Psoas muscle (tissue), 8 donors: Measurements from ENCODE around the gene ATG4D. TPM values are rescaled to one million over a fixed set of nuclear protein-coding genes. Genes with fewer than 3 reads are reported as not detected.

Experiments used
- ATAC-seq, 4 donors: fragments of 200-7000 bp; cut with Tn5 transposase; one replicate each; pipeline ENCODE4 v1.9.1; 2020; ENCODE audit warnings: moderate library complexity in 3 of 4, mild to moderate bottlenecking in 2 of 4
- DNase-seq, 2 donors: peaks; one replicate each; pipeline ENCODE4 v3.0.0-alpha.2; 2020
- H3K27ac ChIP-seq: fragments of 200-600 bp; one replicate; pipeline ENCODE4 v1.8.0; 2022
- H3K27me3 ChIP-seq, 3 donors: fragments of 200-600 bp in 1 of 3; one replicate each; pipeline versions ENCODE4 v1.6.1 to v1.8.0; 2013 to 2022; ENCODE audit warnings: low read length in 2 of 3, mild to moderate bottlenecking in 2 of 3, moderate library complexity in 1 of 3; ENCODE audit not compliant: insufficient read depth in 3 of 3
- H3K36me3 ChIP-seq, 2 donors: fragments of 200-600 bp in 1 of 2; one replicate each; pipeline versions ENCODE4 v1.6.1 to v1.8.0; 2013 to 2022; ENCODE audit warnings: low read depth in 1 of 2, mild to moderate bottlenecking in 1 of 2, moderate library complexity in 1 of 2; ENCODE audit not compliant: insufficient read depth in 1 of 2
- H3K4me1 ChIP-seq: fragments of 200-600 bp; one replicate; pipeline ENCODE4 v1.8.0; 2022
- H3K4me3 ChIP-seq: fragments of 200-600 bp; one replicate; pipeline ENCODE4 v1.8.0; 2022; ENCODE audit warnings: mild to moderate bottlenecking
- H3K9me3 ChIP-seq: fragments of 200-600 bp; one replicate; pipeline ENCODE4 v1.8.0; 2022
- WGBS, 3 donors: extraction: QIAGEN DNeasy Blood & Tissue Kit; methylation state at CpG; one replicate each; pipeline versions ENCODE4 v1.1.6 to v1.1.7; 2013; 5-methylcytosine and 5-hydroxymethylcytosine counted together
- intact Hi-C, 2 donors: fragments of 100-400 bp; cut with DNase I; formaldehyde crosslinking; loops; one replicate each; pipeline versions ENCODE4 v1.11.0 to v1.14.2; 2022
- polyA plus RNA-seq, 3 donors: library from polyadenylated mRNA; stranded (reverse); fragments of 200-250 nt; gene quantifications; one replicate each; pipeline ENCODE4 v1.2.3, GENCODE V29; 2013
- total RNA-seq, 4 donors: library from RNA; stranded (reverse); fragmentation: NEBNext Ultra II Directional in 2 of 4; extraction: Animal tissue kit (Norgen Biotek cat#: 25700) in 2 of 4; gene quantifications; one replicate each; pipeline versions ENCODE4 v1.2.1 to v1.2.4, GENCODE V29; 2021 to 2023
- TF ChIP-seq, protein P1 (sequence below): fragments of 200-600 bp; IDR thresholded peaks from one replicate; pipeline ENCODE4 v1.8.0; 2022; ENCODE audit warnings: antibody characterized with exemption
- donor health status: healthy with polysubstance abuse.
- donor health status: DM: no; HTN: no; CAD: no; lungs with moderate emphysema.
- donor health status: Bipolar disorder and iron deficiency.
- donor health status: healthy.
- donor health status: DM: yes; HTN: yes; CAD: no.
- donor health status: DM: no; HTN: no; CAD: no.
- donor health status: DM: no; HTN: no; CAD: no.
- donor health status: DM: yes; HTN: yes; CAD: no.

Gene ATG4D
- total and polyA plus RNA-seq, 7 donors = 42.5 to 95.7 (median 65.8) TPM

GRCh38 chr19:10583036-10583776, 39.5 kb downstream of the ATG4D start:
- Histone ChIP-seq H3K27me3 (peaks cover 0 to 13% (median 0%) of the 10 kb centered on the region in 3 donors), H3K4me1 (peaks cover 5% of the 10 kb centered on the region), H3K4me3 (no peak overlapping the region), H3K27ac (no peak overlapping the region), H3K9me3 (no peaks in the 10 kb centered on the region), H3K36me3 (no peaks in the 10 kb centered on the region)
- WGBS, 3 donors = 81 to 91% (median 83%) methylated on average over 9 of the region's 9 CpGs
- TF ChIP-seq, protein P1, sequence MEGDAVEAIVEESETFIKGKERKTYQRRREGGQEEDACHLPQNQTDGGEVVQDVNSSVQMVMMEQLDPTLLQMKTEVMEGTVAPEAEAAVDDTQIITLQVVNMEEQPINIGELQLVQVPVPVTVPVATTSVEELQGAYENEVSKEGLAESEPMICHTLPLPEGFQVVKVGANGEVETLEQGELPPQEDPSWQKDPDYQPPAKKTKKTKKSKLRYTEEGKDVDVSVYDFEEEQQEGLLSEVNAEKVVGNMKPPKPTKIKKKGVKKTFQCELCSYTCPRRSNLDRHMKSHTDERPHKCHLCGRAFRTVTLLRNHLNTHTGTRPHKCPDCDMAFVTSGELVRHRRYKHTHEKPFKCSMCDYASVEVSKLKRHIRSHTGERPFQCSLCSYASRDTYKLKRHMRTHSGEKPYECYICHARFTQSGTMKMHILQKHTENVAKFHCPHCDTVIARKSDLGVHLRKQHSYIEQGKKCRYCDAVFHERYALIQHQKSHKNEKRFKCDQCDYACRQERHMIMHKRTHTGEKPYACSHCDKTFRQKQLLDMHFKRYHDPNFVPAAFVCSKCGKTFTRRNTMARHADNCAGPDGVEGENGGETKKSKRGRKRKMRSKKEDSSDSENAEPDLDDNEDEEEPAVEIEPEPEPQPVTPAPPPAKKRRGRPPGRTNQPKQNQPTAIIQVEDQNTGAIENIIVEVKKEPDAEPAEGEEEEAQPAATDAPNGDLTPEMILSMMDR = no peak
- ATAC-seq = no peak
- DNase-seq = no peak
- intact Hi-C loops = no loop called here

- ATAC-seq = no peak
Measured at GRCh38 chr19:10586396-10586795, 42.7 kb downstream of the ATG4D start.

DNA sequence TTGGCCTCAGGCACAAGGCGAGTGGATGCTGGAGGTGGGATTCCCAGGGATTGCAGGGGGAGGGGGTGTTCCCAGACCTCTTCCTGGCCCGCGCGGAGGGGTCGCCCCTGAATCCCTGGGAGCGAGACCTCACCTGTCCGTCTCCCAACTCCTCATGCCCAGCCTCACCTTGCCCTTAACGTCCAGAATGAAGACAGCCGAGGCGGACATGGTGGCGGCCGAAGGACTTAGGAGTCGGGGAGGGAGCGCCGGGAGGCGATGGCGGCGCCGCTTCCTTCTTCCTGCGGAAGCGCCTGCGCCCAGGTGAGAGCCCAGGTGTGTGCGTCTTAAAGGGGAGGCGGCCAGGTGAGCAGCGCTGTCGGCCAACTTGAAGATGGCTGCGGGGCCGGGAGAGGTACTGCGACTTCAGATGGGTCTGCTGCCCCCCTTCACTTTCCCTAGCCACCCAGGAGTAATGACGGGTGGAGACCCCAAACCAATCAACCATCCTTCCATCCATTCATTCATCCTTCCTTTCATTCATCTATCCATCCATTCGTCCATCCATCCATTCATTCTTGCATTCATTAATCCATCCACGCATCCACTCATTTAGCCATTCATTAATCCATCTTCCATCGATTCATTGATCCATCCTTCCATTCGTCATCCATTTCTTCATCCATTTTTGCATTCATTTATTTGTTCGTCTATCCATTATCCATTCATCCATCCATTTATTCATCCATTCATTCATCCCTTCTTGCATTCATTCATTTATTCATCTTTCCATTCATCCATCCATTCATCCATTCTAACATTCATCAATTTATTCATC, 43.5 kb downstream of the ATG4D start, which contains the start of gene AP1M2:
TSS of gene AP1M2 (minus strand) at position 291 of the 817 bp plus-strand sequence. CDS start at position 210, 81 bp downstream.
- Histone ChIP-seq H3K27ac (no peak within 1 kb of the TSS), H3K27me3 (peaks cover 0 to 16% (median 0%) of the 10 kb centered on the region in 3 donors), H3K9me3 (no peaks in the 10 kb centered on the region), H3K4me1 (no peaks in the 10 kb centered on the region), H3K4me3 (no peak within 1 kb of the TSS), H3K36me3 (no peaks in the 10 kb centered on the region)
- intact Hi-C loops = no loop called here
- TF ChIP-seq, protein P1 = no peak
- WGBS, 3 donors = 18 to 21% (median 20%) methylated on average over 34 to 35 of the region's 35 CpGs
- no peak for ATAC-seq
- DNase-seq = no peak

More at GRCh38 chr19:10586396-10586795, 42.7 kb downstream of the ATG4D start:
- WGBS, 3 donors = 77 to 78% (median 77%) methylated on average over 6 of the region's 6 CpGs
- H3K9me3 ChIP-seq = no peaks in the 10 kb centered on the region
- no peaks in the 10 kb centered on the region for H3K36me3 ChIP-seq
- H3K27ac ChIP-seq = no peak overlapping the region
- intact Hi-C loops = no loop called here
- peaks cover 1% of the 10 kb centered on the region for H3K4me1 ChIP-seq
- TF ChIP-seq, protein P1 = no peak
- H3K27me3 ChIP-seq = peaks cover 0 to 16% (median 0%) of the 10 kb centered on the region in 3 donors
- H3K4me3 ChIP-seq = no peak overlapping the region
- DNase-seq = no peak

DNA sequence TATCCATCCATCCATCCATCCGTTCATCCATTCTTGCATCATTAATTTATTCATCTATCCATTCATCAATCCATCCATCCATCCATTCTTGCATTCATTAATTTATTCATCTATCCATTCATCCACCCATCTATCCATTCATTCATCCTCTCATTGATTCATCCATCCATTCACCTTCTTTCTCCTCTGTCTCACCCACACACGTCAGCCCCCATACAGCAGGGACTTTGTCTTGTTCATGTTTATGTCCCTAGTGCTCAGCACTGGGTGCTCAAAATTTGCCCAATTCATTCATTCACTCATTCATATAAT, 44.1 kb downstream of the ATG4D start:
- Histone ChIP-seq H3K4me1 (no peaks in the 10 kb centered on the region), H3K9me3 (no peaks in the 10 kb centered on the region), H3K36me3 (no peaks in the 10 kb centered on the region), H3K27me3 (peaks cover 0 to 16% (median 0%) of the 10 kb centered on the region in 3 donors), H3K27ac (no peak overlapping the region), H3K4me3 (no peak overlapping the region)
- DNase-seq = no peak
- intact Hi-C loops = no loop called here
- TF ChIP-seq, protein P1 = no peak
- 88 to 92% (median 92%) methylated on average over 2 of the region's 2 CpGs for WGBS, 3 donors
- no peak for ATAC-seq
